Ishikawa (cell line): ENCODE measurements around the gene DCAF5.

Experiments
- CREB1 ChIP-seq: IDR thresholded peaks from 2 replicates; pipeline ENCODE4 v1.6.1; 2012; ENCODE audit warnings: low read depth
- EGR1 ChIP-seq: IDR thresholded peaks from 2 replicates; pipeline ENCODE4 v1.6.1; 2012
- EP300 ChIP-seq: IDR thresholded peaks from 2 replicates; pipeline ENCODE4 v1.6.1; 2012; ENCODE audit warnings: borderline replicate concordance
- FOXM1 ChIP-seq: IDR thresholded peaks from 2 replicates; pipeline ENCODE4 v1.6.1; 2012; ENCODE audit warnings: low read depth, borderline replicate concordance
- MAX ChIP-seq: IDR thresholded peaks from 2 replicates; pipeline ENCODE4 v1.6.1; 2012
- NFIC ChIP-seq: IDR thresholded peaks from 2 replicates; pipeline ENCODE4 v1.6.1; 2012
- RAD21 ChIP-seq: IDR thresholded peaks from 2 replicates; pipeline ENCODE4 v1.6.1; 2012; ENCODE audit warnings: low read depth
- REST ChIP-seq: IDR thresholded peaks from 2 replicates; pipeline ENCODE4 v1.6.1; 2012; ENCODE audit warnings: low read depth, mild to moderate bottlenecking
- TAF1 ChIP-seq: IDR thresholded peaks from 2 replicates; pipeline ENCODE4 v1.6.1; 2012; ENCODE audit warnings: low read depth, mild to moderate bottlenecking
- TCF12 ChIP-seq: IDR thresholded peaks from 2 replicates; pipeline ENCODE4 v1.6.1; 2012; ENCODE audit warnings: low read depth
- TEAD4 ChIP-seq: IDR thresholded peaks from 2 replicates; pipeline ENCODE4 v1.6.1; 2012
- YY1 ChIP-seq: IDR thresholded peaks from 2 replicates; pipeline ENCODE4 v1.6.1; 2012; ENCODE audit warnings: low read depth
- ZBTB7A ChIP-seq: IDR thresholded peaks from 2 replicates; pipeline ENCODE4 v1.6.1; 2012; ENCODE audit warnings: low read depth
- TF ChIP-seq, protein P1 (sequence below): IDR thresholded peaks from 2 replicates; pipeline ENCODE4 v1.6.1; 2012

The DCAF5 gene

DNA sequence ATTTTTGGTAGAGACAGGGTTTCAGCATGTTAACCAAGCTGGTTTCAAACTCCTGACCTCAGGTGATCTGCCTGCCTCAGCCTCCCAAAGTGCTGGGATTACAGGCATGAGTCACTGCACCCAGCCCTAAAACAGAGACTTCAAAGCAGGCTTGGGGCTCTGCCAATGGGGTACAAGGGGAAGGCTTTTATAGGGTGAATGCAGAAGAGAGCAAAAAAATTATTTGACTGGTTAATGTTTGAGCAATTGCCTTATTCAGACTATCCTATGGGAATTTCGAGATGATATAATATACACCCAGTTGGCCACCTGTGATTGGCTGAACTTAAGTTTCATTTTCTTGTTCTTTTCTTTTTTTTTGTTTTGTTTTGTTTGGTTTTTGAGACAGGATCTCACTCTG, 142.3 kb downstream of the DCAF5 start:
- TF ChIP-seq ZBTB7A: no peak
- no peak for TF ChIP-seq MAX
- no peak for TF ChIP-seq TCF12
- no peak for TF ChIP-seq YY1
- TF ChIP-seq TAF1: no peak
- TF ChIP-seq, protein P1, sequence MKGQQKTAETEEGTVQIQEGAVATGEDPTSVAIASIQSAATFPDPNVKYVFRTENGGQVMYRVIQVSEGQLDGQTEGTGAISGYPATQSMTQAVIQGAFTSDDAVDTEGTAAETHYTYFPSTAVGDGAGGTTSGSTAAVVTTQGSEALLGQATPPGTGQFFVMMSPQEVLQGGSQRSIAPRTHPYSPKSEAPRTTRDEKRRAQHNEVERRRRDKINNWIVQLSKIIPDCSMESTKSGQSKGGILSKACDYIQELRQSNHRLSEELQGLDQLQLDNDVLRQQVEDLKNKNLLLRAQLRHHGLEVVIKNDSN: no peak

DNA sequence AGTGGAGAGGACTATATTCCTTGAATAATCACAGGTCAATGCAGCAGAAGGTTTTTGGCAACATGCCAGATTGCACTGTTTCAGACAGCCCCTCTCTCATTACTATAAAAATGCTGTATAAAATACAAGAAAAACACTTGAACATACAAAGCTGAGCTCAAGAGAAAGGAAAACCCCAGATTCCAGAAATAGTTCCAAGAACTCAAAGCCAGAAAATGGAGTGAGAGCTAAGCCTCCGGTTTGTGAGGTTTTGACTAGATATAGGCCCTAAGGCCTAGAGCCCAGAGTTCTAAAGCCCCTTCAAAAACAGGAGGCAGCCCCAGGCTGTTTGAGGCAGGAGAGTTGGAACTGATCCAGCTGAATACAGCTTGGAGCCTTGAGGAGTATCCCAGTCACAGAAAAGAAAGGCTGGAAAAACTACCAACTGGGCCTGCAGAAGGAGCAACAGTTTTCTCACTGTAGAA, 144.5 kb downstream of the DCAF5 start:
- no peak for TF ChIP-seq RAD21
- no peak for TF ChIP-seq TCF12
- peak; percentile 66 for TF ChIP-seq NFIC

DNA sequence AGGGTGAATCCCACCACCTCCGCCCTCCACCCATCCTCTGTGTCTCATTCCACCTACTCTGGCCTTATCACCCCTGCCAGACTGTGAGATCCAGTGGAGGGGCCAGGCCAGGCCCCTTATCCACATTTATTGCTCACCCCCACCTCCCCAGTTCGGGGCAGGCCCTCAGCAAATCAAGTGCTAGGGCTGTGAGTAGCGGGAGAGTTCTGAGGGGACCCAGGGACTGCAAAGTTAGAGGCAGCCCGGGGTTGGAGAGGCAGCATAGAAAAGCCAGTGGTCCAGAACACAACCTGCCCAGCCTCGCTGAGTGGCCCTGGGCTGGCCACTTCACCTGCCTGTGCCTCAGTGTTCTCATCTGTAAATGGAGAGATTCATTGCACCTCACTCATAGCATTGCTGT, 146.6 kb downstream of the DCAF5 start:
- TF ChIP-seq RAD21 (no peak), EP300 (no peak), ZBTB7A (no peak), REST (no peak), EGR1 (no peak), FOXM1 (no peak), TEAD4 (no peak)
- TF ChIP-seq, protein P1: no peak

DNA sequence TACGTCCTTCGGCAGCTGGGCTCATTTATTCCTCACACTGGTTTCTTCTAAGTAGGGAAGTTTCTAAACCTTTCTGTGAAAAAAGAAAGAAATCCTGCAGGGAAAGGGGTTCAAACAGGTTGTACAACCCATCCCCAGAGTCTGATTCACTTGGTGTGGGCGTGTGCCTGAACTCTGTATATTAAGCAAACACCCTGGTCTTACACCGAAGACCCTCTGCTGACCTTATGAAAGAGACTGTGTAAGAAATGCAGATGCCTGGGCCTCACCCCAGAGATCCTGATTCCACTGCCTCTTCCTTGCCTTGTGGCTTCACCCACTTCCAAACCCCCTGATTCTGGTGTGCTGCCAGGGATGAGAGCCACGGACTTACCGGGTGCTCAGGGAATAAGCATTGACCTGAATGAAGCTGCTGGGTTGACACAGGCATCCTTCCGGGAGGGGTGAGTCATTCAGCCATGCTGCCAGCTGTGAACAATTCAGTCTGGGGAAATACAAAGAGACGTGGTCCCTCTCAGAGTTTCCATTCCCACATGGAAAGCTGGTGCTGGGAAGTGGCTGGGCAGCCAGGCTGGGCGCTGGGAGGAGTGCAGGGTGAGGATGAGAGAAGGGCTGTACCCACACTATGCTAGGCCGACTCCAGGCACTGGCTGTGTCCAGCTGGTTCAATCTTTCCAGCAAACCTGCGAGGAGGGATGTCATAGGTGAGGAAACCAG, 147.3 kb downstream of the DCAF5 start:
- TF ChIP-seq EP300: peak; percentile 81; the same call in 1 of the 2 replicates
- TF ChIP-seq YY1: no peak
- 0 out of 2 replicates have a peak, but pooled peaks have one; percentile 11 for TF ChIP-seq RAD21
- TF ChIP-seq CREB1: no peak
- 0 out of 2 replicates have a peak, but pooled peaks have one; percentile 8 for TF ChIP-seq EGR1
- TF ChIP-seq TEAD4: 0 out of 2 replicates have a peak, but pooled peaks have one; percentile 15
- TF ChIP-seq TCF12: peak; percentile 80
- peak; percentile 57 for TF ChIP-seq NFIC

- TF ChIP-seq TAF1 (no peak), TEAD4 (0 out of 2 replicates have a peak, but pooled peaks have one; percentile 48)
These were observed 148.0 kb downstream of the DCAF5 start for GRCh38 chr14:69004731-69005431.

- TF ChIP-seq EGR1 (no peak), NFIC (no peak), MAX (no peak), TEAD4 (no peak), FOXM1 (no peak), EP300 (no peak), ZBTB7A (no peak), TAF1 (no peak), REST (no peak), RAD21 (no peak), YY1 (no peak), TCF12 (no peak)
- TF ChIP-seq, protein P1: no peak
These were observed 149.3 kb downstream of the DCAF5 start for GRCh38 chr14:69003626-69004025.
